ENCODE measurements around the gene P2RY6.

P2RY6 gene

DNA sequence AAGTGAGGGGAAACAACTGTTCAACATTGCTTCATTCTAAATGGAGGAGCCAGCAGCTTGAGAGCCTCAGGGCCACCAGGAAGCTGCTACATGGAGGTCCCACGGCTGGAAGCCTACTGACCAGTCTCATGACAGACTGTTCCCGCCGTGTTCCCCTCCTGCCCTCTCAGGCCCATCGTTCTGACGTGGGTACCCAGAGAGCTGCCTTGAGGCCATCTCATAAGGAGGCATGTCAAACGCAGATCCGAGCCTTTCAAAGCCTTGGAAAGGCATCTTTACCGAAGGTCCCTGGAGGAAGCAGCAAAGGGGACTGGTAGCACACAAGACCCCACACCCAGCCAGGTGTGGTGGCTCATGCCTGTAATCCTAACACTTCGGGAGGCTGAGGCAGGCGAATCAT is 27.6 kb downstream of the P2RY6 start:
- no peak for DNase-seq

DNA sequence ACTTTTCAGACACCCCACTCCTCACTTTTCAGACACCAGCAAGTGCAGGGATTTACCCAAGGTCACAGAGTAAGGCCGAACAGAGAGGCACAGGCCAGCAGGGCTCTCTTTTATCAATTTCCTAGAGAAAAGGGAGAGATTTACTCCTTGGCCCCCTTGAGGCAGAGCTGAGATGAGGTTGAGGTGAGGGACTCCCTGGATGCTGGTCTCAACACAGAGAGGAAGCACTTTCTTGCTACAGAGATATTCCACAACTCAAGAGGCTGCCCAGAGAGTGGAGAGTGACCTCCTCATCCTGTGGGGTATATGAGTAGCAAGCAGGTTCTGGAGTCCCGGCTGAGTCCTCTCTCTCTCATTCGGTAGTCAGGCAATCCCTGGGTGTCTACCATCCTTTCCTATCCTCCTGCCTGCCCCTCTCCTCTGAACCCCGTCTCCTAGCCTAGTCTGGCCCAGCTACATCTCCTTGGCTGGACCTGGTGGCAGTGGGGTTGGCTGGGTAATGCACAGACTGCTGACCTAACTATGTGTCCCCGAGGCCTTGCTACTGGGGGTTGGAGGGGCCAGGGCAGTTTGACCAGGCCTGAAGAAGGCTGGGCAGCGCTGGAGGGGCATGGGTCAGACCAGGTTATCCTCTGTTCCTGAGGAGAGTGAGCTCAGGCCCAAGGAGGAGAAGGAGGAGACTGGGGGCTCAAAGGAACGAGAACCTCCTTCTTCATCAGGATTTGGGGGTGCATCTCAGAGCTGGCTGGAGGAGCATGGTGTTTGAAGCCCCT is 34.1 kb downstream of the P2RY6 start:
- no peak for DNase-seq

DNA sequence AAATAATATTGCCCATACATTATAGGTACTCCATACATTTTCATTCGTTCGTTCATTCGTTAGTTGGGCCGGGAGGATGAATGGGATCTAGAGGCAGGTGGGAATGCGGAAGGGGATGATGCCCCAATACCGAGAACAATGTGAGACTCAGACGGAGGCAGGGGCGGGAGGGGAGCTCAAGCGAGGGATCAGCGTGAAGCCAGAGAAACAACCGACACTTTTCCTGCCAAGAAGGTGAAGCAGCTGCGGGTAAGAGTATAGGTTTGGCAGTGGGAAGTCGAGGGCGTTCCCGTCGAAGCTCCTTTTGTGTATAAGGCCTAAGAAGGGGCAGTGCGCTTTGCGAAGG is 34.8 kb downstream of the P2RY6 start:
- DNase-seq = no peak

DNA sequence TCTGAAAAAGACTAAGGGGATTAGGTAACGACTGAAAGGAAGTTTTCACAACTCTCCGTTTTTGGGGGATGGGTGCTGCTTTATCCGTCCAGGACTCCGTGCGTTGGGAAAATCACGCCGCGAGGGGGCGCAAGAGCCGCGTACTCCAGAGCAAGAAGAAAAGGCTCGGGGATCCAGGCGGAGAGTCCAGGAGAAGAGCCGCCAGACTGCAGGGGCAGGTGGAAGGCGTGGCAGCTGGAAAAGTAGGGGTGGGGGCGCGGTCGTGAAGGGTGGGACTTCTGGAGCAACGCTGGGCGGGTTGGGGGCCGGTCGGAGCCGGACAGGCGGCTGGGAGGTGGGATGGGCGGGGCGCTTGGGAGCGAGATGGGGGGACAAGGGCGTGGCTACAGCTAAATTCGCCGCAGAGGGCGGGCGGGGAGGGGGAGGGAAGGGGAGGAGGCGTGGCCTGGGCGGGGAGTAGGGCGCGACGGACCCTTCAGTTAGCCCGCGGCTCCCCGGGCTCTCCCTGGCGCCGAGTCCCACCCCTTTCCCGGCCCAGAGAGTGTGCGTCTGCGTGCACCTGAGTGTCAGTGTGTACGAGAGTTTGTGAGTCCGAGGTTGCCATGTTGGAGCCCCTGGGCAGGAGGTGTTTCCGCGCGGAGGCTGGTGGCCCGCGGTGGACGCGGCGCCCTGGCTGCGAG is 35.3 kb downstream of the P2RY6 start:
- DNase-seq = peak in 1 of 2 experiments; percentile 69

DNA sequence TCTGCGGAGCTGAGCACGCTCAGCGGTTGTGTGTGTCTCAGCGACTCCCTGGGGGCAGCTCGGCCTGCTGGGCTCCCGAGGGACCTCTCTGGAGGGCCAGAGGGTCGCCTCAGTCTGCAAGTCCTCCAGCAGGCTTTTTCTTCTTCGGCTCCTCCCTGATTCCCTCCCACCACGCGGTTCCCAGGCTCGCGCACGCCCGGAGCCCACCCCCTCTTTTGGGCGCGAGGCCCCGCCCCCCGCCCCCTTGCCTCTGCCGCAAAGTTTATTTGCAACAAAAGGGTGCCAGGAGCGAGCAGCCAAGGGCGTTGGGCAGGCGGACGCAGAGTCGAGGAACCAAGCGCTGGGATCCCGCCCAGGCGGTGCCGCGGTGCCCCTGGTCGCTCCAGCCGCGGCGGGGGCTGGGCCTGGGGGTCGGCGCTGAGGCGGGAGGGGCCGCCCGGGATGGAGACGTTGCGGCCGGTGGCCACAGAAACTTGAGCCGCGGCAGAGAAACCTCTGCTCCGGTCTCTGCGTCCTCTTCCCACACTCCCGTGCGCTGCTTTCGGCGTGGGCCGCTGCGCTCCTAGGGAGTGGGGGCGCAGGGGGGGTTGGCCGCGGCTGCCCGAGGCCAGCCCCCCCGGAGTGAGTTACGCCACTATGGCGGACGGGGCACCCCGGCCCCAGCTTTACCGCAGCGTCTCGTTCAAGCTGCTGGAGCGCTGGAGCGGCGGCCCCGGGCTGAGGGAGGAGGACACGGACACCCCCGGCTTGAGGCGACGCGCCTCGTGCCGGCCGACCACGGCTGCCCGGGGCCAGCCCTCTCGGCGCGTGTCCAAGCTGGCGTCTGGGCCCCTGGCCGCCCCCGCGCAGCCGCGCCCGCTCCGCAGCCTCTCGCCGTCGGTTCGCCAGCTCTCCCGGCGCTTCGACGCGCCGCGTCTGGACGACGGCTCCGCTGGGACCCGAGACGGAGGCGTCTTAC is 36.1 kb downstream of the P2RY6 start, which contains the start of gene ARHGEF17:
Gene ARHGEF17, plus strand, starts transcription at position 274 of the 958 bp plus-strand sequence. Its CDS starts 363 bp downstream, at position 637.
- DNase-seq = no peak

DNA sequence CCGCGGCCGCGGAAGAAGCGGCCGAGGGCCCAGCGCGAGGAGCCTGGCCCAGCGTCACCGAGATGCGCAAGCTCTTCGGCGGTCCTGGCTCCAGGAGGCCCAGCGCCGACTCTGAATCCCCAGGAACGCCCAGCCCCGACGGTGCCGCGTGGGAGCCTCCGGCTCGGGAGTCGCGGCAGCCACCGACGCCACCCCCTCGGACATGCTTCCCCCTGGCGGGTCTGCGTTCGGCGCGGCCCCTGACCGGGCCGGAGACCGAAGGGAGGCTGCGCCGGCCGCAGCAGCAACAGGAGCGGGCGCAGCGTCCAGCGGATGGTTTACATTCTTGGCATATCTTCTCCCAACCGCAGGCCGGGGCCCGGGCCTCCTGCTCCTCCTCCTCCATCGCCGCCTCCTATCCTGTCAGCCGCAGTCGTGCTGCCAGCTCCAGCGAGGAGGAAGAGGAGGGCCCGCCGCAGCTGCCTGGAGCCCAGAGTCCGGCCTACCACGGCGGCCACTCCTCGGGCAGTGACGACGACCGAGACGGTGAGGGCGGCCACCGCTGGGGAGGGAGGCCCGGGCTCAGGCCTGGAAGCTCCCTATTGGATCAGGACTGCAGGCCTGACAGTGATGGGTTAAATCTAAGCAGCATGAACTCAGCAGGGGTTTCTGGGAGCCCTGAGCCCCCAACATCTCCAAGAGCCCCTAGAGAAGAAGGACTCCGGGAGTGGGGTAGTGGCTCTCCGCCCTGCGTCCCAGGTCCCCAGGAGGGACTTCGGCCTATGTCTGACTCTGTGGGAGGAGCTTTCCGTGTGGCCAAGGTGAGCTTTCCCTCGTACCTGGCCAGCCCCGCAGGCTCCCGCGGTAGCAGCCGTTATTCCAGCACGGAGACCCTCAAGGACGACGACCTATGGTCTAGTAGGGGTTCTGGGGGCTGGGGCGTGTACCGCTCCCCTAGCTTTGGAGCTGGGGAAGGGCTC is 37.1 kb downstream of the P2RY6 start:
- DNase-seq = no peak

DNA sequence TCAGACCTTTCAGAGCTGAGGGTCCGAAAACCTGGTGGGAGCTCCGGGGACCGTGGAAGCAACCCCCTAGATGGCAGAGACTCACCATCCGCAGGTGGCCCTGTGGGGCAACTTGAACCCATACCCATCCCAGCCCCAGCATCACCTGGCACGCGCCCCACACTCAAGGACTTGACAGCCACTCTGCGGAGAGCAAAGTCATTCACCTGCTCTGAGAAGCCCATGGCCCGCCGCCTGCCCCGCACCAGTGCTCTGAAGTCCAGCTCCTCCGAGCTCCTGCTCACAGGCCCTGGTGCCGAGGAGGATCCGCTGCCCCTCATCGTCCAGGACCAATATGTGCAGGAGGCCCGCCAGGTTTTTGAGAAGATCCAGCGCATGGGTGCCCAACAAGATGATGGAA is 37.9 kb downstream of the P2RY6 start:
- no peak for DNase-seq

DNA sequence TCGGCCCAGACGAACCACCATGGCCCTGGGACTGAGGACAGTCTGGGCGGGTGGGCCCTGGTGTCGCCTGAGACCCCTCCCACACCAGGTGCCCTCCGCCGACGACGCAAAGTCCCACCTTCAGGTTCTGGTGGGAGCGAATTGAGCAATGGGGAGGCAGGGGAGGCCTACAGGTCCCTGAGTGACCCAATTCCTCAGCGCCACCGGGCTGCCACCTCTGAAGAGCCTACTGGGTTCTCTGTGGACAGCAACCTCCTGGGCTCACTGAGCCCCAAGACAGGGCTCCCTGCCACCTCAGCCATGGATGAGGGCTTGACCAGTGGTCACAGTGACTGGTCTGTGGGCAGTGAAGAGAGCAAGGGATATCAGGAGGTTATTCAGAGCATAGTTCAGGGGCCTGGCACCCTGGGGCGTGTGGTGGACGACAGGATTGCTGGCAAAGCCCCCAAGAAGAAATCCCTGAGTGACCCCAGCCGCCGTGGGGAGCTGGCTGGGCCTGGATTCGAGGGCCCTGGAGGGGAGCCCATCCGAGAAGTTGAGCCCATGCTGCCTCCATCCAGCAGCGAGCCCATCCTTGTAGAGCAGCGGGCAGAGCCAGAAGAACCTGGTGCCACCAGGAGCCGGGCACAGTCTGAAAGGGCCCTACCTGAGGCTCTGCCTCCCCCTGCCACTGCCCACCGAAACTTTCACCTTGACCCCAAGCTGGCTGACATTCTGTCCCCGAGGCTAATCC is 38.7 kb downstream of the P2RY6 start:
- DNase-seq = no peak

DNA sequence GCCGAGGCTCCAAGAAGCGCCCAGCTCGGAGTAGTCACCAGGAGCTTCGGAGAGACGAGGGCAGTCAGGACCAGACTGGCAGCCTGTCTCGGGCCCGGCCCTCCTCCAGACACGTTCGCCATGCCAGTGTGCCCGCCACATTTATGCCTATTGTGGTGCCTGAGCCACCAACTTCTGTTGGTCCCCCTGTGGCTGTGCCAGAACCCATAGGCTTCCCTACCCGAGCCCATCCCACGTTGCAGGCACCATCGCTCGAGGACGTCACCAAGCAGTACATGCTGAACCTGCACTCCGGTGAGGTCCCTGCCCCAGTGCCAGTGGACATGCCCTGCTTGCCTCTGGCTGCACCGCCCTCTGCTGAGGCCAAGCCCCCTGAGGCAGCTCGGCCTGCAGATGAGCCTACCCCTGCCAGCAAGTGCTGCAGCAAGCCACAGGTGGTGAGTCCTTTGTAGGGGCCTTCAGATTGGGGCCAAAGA is 39.3 kb downstream of the P2RY6 start:
- DNase-seq = no peak

DNA sequence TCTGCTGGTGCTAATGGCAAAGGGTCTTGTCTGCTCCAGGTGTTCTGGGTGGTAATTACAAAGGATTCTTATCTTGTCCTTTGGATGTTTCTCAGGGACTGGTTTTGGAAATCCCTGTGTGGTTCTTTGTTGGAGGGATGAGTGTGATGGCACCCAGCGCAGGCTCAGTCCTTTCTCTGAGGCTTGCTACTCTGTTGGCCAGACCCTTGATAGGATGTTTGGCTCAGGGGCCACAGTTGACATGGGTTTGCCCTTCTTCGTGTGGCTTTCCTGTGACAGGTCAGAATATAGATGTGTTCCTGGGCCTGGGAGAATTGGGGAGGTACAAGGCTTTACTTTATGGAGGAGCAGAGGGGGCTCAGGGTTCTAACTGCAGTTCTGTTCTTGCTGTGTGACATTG is 39.9 kb downstream of the P2RY6 start:
- DNase-seq = no peak

DNA sequence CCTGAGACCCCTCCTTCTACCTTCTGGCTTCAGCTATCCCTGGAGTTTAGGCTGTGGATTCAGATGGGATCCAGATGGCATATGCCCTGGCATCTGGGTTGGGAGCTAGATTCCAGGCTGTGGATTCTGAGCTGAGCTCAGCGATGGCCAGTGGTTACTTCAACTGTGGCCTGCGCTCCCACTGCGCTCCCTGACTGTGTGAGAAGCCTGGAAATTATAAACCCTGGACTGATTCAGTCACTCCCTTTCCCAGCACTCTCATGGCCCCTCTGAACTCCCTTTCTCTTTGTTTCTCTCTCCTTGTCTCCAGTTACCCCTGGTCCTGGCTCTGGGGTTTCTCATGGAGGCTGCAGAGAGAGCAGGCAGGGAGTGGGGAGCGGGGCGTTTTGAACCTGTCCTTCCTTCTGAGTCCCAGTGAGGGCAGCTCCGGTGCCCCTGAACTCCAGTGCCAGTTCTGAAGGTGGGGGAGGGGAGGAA is 40.8 kb downstream of the P2RY6 start:
- no peak for DNase-seq

DNA sequence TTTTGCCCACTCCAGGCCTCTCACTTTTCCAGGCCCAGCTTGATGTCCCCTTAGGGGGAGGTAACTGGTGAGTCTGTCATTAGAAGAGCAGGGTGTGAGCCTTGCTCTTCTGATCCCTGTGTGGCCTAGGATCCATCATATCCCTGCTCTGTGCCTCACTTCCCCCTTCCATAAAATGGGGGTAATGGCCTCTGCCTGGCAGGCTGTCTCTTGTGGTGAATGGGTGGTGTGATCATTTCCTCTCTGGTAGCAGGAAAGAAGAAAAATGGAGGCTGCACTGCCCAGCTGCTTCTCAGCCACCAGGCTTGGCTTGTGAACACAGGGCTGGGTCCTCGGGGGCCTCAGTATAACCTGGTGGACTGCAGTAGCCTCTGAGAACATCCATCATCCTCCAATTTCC is 41.5 kb downstream of the P2RY6 start:
- no peak for DNase-seq

DNA sequence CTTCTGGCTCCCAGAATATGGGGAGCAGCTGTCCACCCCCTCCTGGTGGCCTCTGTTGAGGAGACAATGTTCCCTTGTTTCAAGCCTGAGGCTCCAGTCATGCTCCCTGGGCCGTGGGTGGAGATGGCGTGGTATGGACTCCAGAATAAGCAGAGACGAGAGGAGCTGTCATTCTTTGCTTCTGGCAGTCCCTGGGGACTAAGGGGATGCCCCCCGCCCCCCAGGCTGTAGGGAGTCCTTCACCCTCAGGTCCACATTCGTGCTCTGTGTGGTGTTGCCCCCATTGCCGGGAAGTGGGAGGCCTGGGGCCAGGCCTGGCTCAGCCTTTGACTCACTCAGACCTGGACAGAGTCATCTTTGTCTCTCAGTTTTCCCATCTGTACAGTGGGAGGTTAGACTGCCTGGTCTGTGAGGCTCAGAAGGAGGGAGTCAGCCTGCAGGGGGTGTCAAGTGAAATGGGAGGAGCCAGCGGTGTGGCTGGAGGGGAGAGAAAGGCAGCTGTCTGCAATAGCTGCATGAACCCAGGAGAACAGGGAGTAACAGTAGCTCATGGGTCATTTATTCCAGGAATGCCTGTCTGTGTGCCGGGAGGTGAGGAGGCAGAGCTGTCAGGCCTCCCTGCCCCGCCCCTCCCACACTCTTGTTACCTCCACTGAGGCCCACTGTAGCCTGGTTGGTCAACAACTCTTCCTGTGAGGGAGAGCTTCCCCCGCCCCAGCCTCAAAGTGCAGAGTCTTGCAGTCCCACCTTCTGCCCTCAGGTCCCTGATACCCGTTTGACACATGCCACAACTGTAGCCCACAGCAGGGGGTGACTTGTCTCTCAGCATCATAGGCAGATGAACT is 42.2 kb downstream of the P2RY6 start:
- no peak for DNase-seq

DNA sequence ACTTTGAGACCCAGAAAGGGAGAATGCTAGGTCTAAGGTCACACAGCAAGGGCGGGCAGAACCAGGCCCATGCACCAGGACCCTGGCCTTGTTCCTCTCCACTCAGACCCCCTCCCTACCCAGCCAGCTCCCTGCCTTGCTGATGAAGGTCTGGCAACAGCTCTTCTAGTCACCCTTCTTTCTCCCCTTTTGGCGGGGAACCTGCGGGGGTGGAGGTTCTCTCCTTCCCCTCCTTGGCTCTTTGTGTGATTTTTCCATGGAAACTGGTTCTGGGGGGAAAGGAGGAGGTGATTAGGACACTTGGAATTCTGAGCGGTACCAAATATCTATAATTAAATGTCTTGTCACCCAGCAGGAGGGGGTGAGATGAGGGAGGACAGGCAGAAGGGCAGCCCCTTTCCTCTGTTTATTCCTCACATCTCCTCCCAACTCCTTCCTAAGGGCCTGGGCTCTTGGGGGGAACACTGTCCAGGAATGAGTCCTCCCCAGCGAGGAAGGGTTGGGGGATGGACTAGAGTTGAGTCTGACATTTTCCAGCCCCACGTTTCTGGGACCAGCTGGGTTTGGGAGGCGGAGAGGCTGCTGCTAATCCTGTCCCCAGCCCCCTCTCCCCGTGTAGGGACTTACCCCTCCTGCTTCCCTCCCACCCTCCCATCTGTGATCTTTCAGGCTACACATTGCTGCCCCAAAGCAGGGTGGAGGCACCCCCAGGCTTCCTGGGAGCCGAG is 43.3 kb downstream of the P2RY6 start:
- DNase-seq = no peak

DNA sequence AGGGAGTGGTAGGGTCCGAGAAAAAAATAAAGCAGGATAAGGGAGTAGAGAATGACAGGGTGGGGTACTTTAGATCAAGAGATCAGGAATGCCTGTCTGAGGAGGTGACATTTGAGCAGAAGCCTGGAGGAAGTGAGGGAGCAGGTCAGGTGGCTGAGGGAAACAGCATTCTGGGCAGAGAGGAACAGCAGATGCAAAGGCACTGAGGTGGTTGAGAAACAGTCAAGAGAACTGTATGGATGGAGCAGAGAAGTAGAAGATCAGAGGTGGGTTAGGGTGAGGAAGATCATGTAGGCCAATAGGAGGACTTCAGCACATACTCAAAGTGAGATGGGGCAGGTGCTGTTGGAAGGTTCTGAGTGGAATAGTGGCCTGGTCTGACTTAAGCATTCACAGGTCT is 44.3 kb downstream of the P2RY6 start:
- DNase-seq = no peak

DNA sequence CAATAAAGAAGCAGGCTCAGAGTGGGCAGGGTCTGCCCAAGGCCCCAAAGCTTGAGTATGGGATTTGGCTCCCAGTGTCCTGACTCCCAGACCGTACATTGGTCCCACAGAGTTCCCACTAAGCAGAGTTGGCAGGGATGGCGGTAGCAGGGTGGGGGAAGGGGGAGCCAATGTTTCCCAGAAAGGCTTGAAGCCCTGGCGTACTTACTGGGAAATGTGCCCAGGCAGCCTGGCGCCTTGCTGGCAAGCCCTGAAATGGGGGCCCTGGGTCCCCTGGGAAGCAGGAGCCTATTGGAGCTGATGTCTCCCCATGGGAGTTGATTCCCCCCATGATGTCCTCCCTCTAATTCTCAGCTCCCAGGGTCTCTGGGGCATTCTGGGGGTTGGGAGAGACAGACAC is 45.2 kb downstream of the P2RY6 start:
- no peak for DNase-seq

DNA sequence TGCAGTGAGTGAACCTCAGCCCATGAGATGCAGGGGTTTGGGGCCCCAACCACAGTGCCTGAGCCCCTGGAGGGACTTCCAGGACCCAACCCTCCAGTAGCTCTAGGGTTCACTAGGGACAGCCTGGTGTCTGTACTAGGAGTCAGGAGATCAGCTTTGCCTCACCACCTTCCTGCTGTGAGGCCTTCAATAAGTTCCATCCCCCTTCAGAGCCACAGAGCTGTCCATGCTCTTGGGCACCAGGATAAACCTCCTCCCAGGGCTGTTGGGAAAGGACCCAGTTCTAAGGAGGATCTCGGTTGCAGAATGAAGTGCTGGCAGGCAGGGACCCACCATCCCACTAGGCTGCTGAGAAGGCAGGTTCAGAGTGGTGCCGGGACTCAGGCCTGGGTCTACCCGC is 45.7 kb downstream of the P2RY6 start:
- no peak for DNase-seq

DNA sequence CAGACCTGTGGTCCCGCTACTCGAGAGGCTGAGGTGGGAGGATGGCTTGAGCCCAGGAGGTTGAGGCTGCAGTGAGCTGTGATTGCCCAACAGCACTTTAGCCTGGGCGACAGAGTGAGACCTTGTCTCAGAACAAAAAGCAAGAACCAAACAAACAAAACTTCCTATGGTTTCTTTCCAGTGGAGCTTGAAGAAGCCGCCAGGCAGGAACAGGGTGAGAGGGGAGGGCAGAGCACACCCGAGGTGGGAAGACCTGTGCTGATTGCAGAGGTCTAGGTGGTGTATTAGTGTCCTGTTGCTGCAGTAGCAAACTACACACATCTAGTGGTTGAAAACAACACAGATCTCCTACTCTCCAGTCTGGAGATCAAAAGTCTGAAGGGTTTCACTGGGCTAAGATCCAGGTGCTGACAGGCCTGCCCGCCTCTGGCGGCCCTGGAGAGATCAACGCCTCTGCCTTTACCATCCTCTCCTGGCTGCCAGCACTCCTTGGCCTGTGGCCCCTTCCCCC is 46.4 kb downstream of the P2RY6 start:
- DNase-seq = no peak

All from cerebellar nuclear complex (tissue), 1 donor.